IgD-negative memory B cell (primary cell): ENCODE data around the gene ADAMTS7. TPM values are rescaled to one million over a fixed set of nuclear protein-coding genes. Genes with fewer than 3 reads are reported as not detected.
"Not testable (repeated sequence)": the region's sequence is repeated elsewhere in the genome, so short reads cannot be mapped to it uniquely, and the experiment has no call there.

Experiments used
- H3K27ac Mint-ChIP-seq, 3 donors: one replicate each; pipeline ENCODE4 v1.8.0; 2020 to 2022; ENCODE audit warnings: mild to moderate bottlenecking in 3 of 3, mixed read lengths in 3 of 3, moderate library complexity in 1 of 3
- H3K27me3 Mint-ChIP-seq: one replicate; pipeline ENCODE4 v1.8.0; 2021; ENCODE audit warnings: mixed read lengths
- H3K36me3 Mint-ChIP-seq: one replicate; pipeline ENCODE4 v1.8.0; 2020; ENCODE audit warnings: mild to moderate bottlenecking, mixed read lengths
- H3K4me1 Mint-ChIP-seq, 3 donors: one replicate each; pipeline ENCODE4 v1.8.0; 2020 to 2022; ENCODE audit warnings: mixed read lengths in 3 of 3, mild to moderate bottlenecking in 1 of 3
- H3K4me3 Mint-ChIP-seq, 4 donors: one replicate each; pipeline ENCODE4 v1.8.0; 2020 to 2022; ENCODE audit warnings: mild to moderate bottlenecking in 4 of 4, mixed read lengths in 4 of 4, moderate library complexity in 3 of 4
- H3K9me3 Mint-ChIP-seq, 3 donors: one replicate each; pipeline ENCODE4 v1.8.0; 2020 to 2021; ENCODE audit warnings: mixed read lengths in 3 of 3, mild to moderate bottlenecking in 1 of 3
- polyA plus RNA-seq: library from polyadenylated mRNA; unstranded; fragments of 300-500 nt; fragmentation: Illumina TruSeq; gene quantifications from one replicate; pipeline ENCODE4 v1.2.3, GENCODE V29; 2021

ADAMTS7 gene
- polyA plus RNA-seq, 1 donor from 2014 or later: 0.04 TPM

- Mint-ChIP-seq H3K27ac (no peak overlapping the region), H3K9me3 (no peaks in the 10 kb centered on the region), H3K4me1 (peaks cover 5 to 20% (median 7%) of the 10 kb centered on the region in 3 donors), H3K27me3 (peaks cover 7% of the 10 kb centered on the region), H3K4me3 (no peak overlapping the region), H3K36me3 (no peaks in the 10 kb centered on the region)
These were observed 29.6 kb upstream of the ADAMTS7 start for GRCh38 chr15:78840661-78841375.

GRCh38 chr15:78839151-78839550, 27.9 kb upstream of the ADAMTS7 start:
- H3K4me3 Mint-ChIP-seq, H3K36me3 Mint-ChIP-seq, H3K27ac Mint-ChIP-seq, H3K9me3 Mint-ChIP-seq, H3K27me3 Mint-ChIP-seq: not testable (repeated sequence)
- H3K4me1 Mint-ChIP-seq: peaks cover 5 to 20% (median 7%) of the 10 kb centered on the region in 3 donors

- Mint-ChIP-seq H3K36me3 (no peaks in the 10 kb centered on the region), H3K27me3 (peaks cover 7% of the 10 kb centered on the region), H3K9me3 (no peaks in the 10 kb centered on the region), H3K4me3 (no peak overlapping the region), H3K4me1 (peaks cover 5 to 20% (median 7%) of the 10 kb centered on the region in 3 donors), H3K27ac (peak overlapping the region in 1 of 3 donors; percentile 42)
These were observed 27.2 kb upstream of the ADAMTS7 start for GRCh38 chr15:78838489-78838888.

GRCh38 chr15:78837543-78837942, 26.3 kb upstream of the ADAMTS7 start:
- peaks cover 7% of the 10 kb centered on the region for H3K27me3 Mint-ChIP-seq
- H3K4me3 Mint-ChIP-seq: no peak overlapping the region
- peaks cover 5 to 17% (median 7%) of the 10 kb centered on the region in 3 donors for H3K4me1 Mint-ChIP-seq
- H3K36me3 Mint-ChIP-seq: no peaks in the 10 kb centered on the region
- H3K27ac Mint-ChIP-seq: no peak overlapping the region
- no peaks in the 10 kb centered on the region for H3K9me3 Mint-ChIP-seq

GRCh38 chr15:78837131-78837530, 25.9 kb upstream of the ADAMTS7 start:
- H3K4me3 Mint-ChIP-seq: no peak overlapping the region
- no peak overlapping the region for H3K27ac Mint-ChIP-seq
- no peaks in the 10 kb centered on the region for H3K36me3 Mint-ChIP-seq
- H3K9me3 Mint-ChIP-seq: no peaks in the 10 kb centered on the region
- peaks cover 5 to 13% (median 7%) of the 10 kb centered on the region in 3 donors for H3K4me1 Mint-ChIP-seq
- peaks cover 7% of the 10 kb centered on the region for H3K27me3 Mint-ChIP-seq

GRCh38 chr15:78836333-78836732, 25.1 kb upstream of the ADAMTS7 start:
- Mint-ChIP-seq H3K9me3 (no peaks in the 10 kb centered on the region), H3K27ac (no peak overlapping the region), H3K27me3 (peaks cover 12% of the 10 kb centered on the region), H3K4me3 (no peak overlapping the region), H3K4me1 (peaks cover 5 to 10% (median 7%) of the 10 kb centered on the region in 3 donors), H3K36me3 (no peaks in the 10 kb centered on the region)

GRCh38 chr15:78831229-78832207, 20.3 kb upstream of the ADAMTS7 start:
- no peaks in the 10 kb centered on the region for H3K9me3 Mint-ChIP-seq
- peaks cover 7% of the 10 kb centered on the region for H3K36me3 Mint-ChIP-seq
- peak overlapping the region in 2 of 4 donors; percentile 9 to 88 for H3K4me3 Mint-ChIP-seq
- peak overlapping the region in 1 of 3 donors; percentile 50 for H3K27ac Mint-ChIP-seq
- peaks cover 0 to 5% (median 4%) of the 10 kb centered on the region in 3 donors for H3K4me1 Mint-ChIP-seq
- H3K27me3 Mint-ChIP-seq: peaks cover 17% of the 10 kb centered on the region

GRCh38 chr15:78830514-78831228, 19.4 kb upstream of the ADAMTS7 start:
- H3K27me3 Mint-ChIP-seq: peaks cover 15% of the 10 kb centered on the region

GRCh38 chr15:78828920-78829319, 17.7 kb upstream of the ADAMTS7 start:
- peak overlapping the region in 2 of 4 donors; percentile 11 to 74 for H3K4me3 Mint-ChIP-seq
- peaks cover 15% of the 10 kb centered on the region for H3K27me3 Mint-ChIP-seq
- H3K27ac Mint-ChIP-seq: no peak overlapping the region
- H3K4me1 Mint-ChIP-seq: peaks cover 0 to 7% (median 2%) of the 10 kb centered on the region in 3 donors
- H3K36me3 Mint-ChIP-seq: peaks cover 7% of the 10 kb centered on the region
- no peaks in the 10 kb centered on the region for H3K9me3 Mint-ChIP-seq

More at GRCh38 chr15:78830514-78831228, 19.4 kb upstream of the ADAMTS7 start:
- peak overlapping the region in 3 of 4 donors; percentile 50 to 88 (median 75) for H3K4me3 Mint-ChIP-seq
- H3K36me3 Mint-ChIP-seq: peaks cover 7% of the 10 kb centered on the region
- H3K4me1 Mint-ChIP-seq: peaks cover 0 to 7% (median 2%) of the 10 kb centered on the region in 3 donors
- H3K9me3 Mint-ChIP-seq: no peaks in the 10 kb centered on the region
- H3K27ac Mint-ChIP-seq: peak overlapping the region in 1 of 3 donors; percentile 22

GRCh38 chr15:78822514-78822913, 11.2 kb upstream of the ADAMTS7 start:
- H3K9me3 Mint-ChIP-seq: no peaks in the 10 kb centered on the region
- no peak overlapping the region for H3K4me3 Mint-ChIP-seq
- peaks cover 2% of the 10 kb centered on the region for H3K36me3 Mint-ChIP-seq
- peaks cover 2% of the 10 kb centered on the region for H3K27me3 Mint-ChIP-seq
- peaks cover 0 to 2% (median 0%) of the 10 kb centered on the region in 3 donors for H3K4me1 Mint-ChIP-seq
- no peak overlapping the region for H3K27ac Mint-ChIP-seq

- Mint-ChIP-seq H3K36me3 (no peaks in the 10 kb centered on the region), H3K27me3 (peaks cover 28% of the 10 kb centered on the region), H3K4me1 (peaks cover 9 to 11% (median 10%) of the 10 kb centered on the region in 3 donors), H3K4me3 (peak overlapping the region; percentile 74 to 93 (median 86)), H3K27ac (peak overlapping the region in 1 of 3 donors; percentile 60), H3K9me3 (peaks cover 0 to 2% (median 0%) of the 10 kb centered on the region in 3 donors)
These were observed 540 bp upstream of the ADAMTS7 start for GRCh38 chr15:78811825-78812183.

- Mint-ChIP-seq H3K36me3 (no peaks in the 10 kb centered on the region), H3K9me3 (peaks cover 0 to 2% (median 0%) of the 10 kb centered on the region in 3 donors), H3K27ac (no peak overlapping the region), H3K27me3 (peaks cover 25% of the 10 kb centered on the region), H3K4me3 (peak overlapping the region; percentile 79 to 94 (median 86)), H3K4me1 (peaks cover 10 to 11% (median 10%) of the 10 kb centered on the region in 3 donors)
These were observed 721 bp downstream of the ADAMTS7 start for GRCh38 chr15:78810362-78811123.

- no peak overlapping the region for H3K27ac Mint-ChIP-seq
- peaks cover 25% of the 10 kb centered on the region for H3K27me3 Mint-ChIP-seq
- no peaks in the 10 kb centered on the region for H3K36me3 Mint-ChIP-seq
These were observed 1.3 kb downstream of the ADAMTS7 start for GRCh38 chr15:78810003-78810361.

GRCh38 chr15:78808550-78808949, 2.7 kb downstream of the ADAMTS7 start:
- peaks cover 0 to 2% (median 0%) of the 10 kb centered on the region in 3 donors for H3K9me3 Mint-ChIP-seq
- no peaks in the 10 kb centered on the region for H3K36me3 Mint-ChIP-seq
- peaks cover 10 to 11% (median 10%) of the 10 kb centered on the region in 3 donors for H3K4me1 Mint-ChIP-seq
- H3K27ac Mint-ChIP-seq: no peak overlapping the region
- H3K4me3 Mint-ChIP-seq: peak overlapping the region in 2 of 4 donors; percentile 52 to 80
- H3K27me3 Mint-ChIP-seq: peaks cover 19% of the 10 kb centered on the region

More at GRCh38 chr15:78810003-78810361, 1.3 kb downstream of the ADAMTS7 start:
- Mint-ChIP-seq H3K4me1 (peaks cover 10 to 11% (median 10%) of the 10 kb centered on the region in 3 donors), H3K4me3 (peak overlapping the region; percentile 72 to 91 (median 83)), H3K9me3 (peaks cover 0 to 2% (median 0%) of the 10 kb centered on the region in 3 donors)
